ENCODE measurements around the gene WDR70. TPM values are rescaled to one million over a fixed set of nuclear protein-coding genes. Genes with fewer than 3 reads are reported as not detected.

The WDR70 gene
- total RNA-seq, 1 experiment from 2014 or later = 35.0 TPM

DNA sequence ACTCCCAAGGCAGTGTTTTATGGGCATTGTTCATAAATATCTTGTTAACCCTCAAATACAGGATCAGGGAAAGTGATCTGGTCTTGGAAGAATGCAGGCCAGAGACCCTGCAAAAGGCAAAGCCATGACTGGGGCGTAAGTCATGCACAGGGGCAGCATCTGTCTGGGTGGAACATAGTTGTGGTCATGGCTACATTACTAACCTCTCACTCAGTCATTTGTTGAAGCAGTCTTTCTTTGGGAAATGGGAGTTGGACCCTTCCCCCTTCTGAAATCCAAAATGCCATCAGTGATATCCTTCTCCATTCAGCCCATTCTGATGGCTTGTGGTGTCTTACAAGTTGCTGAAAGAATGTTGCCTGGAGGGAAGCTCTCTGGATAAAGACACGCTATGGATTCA, 392.6 kb downstream of the WDR70 start (continued):
- TF ChIP-seq, protein P1, sequence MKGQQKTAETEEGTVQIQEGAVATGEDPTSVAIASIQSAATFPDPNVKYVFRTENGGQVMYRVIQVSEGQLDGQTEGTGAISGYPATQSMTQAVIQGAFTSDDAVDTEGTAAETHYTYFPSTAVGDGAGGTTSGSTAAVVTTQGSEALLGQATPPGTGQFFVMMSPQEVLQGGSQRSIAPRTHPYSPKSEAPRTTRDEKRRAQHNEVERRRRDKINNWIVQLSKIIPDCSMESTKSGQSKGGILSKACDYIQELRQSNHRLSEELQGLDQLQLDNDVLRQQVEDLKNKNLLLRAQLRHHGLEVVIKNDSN (CRISPR knock-in tag; IDR thresholded peaks at IDR 0.05) = no peak
- TF ChIP-seq, protein P2, sequence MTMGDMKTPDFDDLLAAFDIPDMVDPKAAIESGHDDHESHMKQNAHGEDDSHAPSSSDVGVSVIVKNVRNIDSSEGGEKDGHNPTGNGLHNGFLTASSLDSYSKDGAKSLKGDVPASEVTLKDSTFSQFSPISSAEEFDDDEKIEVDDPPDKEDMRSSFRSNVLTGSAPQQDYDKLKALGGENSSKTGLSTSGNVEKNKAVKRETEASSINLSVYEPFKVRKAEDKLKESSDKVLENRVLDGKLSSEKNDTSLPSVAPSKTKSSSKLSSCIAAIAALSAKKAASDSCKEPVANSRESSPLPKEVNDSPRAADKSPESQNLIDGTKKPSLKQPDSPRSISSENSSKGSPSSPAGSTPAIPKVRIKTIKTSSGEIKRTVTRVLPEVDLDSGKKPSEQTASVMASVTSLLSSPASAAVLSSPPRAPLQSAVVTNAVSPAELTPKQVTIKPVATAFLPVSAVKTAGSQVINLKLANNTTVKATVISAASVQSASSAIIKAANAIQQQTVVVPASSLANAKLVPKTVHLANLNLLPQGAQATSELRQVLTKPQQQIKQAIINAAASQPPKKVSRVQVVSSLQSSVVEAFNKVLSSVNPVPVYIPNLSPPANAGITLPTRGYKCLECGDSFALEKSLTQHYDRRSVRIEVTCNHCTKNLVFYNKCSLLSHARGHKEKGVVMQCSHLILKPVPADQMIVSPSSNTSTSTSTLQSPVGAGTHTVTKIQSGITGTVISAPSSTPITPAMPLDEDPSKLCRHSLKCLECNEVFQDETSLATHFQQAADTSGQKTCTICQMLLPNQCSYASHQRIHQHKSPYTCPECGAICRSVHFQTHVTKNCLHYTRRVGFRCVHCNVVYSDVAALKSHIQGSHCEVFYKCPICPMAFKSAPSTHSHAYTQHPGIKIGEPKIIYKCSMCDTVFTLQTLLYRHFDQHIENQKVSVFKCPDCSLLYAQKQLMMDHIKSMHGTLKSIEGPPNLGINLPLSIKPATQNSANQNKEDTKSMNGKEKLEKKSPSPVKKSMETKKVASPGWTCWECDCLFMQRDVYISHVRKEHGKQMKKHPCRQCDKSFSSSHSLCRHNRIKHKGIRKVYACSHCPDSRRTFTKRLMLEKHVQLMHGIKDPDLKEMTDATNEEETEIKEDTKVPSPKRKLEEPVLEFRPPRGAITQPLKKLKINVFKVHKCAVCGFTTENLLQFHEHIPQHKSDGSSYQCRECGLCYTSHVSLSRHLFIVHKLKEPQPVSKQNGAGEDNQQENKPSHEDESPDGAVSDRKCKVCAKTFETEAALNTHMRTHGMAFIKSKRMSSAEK (CRISPR knock-in tag; IDR thresholded peaks at IDR 0.05; ENCODE audit: borderline replicate concordance) = no peak
- TF ChIP-seq, protein P3, sequence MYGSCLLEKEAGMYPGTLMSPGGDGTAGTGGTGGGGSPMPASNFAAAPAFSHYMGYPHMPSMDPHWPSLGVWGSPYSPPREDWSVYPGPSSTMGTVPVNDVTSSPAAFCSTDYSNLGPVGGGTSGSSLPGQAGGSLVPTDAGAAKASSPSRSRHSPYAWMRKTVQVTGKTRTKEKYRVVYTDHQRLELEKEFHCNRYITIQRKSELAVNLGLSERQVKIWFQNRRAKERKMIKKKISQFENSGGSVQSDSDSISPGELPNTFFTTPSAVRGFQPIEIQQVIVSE (CRISPR knock-in tag; IDR thresholded peaks at IDR 0.05; ENCODE audit: borderline replicate concordance) = no peak
- TF ChIP-seq, protein P4, sequence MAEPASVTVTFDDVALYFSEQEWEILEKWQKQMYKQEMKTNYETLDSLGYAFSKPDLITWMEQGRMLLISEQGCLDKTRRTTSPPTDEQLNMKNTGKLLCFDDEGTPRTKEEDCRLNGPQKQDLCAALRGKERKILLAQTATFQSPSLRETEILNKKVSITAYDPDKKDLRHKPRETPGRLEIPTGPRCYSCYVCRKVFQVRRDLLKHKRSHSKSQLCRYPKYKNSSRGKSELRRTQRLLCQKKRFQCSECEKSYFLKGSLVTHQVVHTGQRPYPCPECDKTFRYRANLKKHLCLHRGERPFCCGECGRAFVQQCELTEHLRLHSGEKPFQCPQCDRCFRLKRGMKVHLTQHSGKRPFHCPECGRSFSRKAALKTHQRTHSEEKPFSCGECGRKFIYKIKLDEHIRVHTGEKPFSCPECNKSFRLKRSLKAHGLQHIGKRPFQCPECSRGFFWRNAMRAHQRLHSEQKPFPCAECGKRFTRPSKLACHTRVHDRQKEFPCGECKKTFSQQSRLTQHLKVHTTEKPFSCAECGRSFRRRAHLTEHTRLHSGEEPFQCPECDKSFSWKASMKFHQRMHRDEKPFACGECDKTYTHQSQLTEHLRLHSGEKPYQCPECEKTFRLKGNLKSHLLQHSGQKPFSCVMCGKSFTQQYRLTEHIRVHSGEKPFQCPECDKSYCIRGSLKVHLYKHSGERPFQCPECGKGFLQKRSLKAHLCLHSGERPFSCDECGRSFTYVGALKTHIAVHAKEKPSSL (CRISPR knock-in tag; conservative IDR thresholded peaks at IDR 0.05) = no peak
- TF ChIP-seq, protein P5, sequence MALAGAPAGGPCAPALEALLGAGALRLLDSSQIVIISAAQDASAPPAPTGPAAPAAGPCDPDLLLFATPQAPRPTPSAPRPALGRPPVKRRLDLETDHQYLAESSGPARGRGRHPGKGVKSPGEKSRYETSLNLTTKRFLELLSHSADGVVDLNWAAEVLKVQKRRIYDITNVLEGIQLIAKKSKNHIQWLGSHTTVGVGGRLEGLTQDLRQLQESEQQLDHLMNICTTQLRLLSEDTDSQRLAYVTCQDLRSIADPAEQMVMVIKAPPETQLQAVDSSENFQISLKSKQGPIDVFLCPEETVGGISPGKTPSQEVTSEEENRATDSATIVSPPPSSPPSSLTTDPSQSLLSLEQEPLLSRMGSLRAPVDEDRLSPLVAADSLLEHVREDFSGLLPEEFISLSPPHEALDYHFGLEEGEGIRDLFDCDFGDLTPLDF (CRISPR knock-in tag; IDR thresholded peaks at IDR 0.05) = no peak
- TF ChIP-seq MXD4 (CRISPR knock-in tag; IDR thresholded peaks at IDR 0.05; ENCODE audit: borderline replicate concordance) (no peak), ZBTB21 (CRISPR knock-in tag; IDR thresholded peaks at IDR 0.05; ENCODE audit: borderline replicate concordance) (no peak), PRRX2 (CRISPR knock-in tag; IDR thresholded peaks at IDR 0.05) (no peak)

DNA sequence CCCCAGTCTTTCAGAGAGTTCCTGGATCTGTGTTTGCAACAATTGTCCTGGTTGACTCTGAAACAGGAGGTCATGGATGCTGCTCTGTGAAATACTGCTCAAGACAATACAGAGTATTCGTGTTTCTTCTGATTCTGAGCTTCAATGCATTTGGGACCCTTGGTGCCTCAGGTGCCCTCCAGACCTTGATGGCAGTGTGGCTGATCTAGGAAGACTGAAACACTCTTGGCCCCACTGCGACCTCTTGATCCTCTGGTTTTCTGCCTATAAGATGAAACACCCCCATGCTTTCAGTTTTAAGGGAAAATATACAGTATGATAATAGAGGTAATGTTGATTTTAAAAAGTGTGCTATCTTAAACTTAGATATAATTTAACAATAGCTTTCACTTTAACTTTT, 393.1 kb downstream of the WDR70 start:
- no peak overlapping the region for H3K27ac Mint-ChIP-seq
- POLR2A ChIA-PET = interaction anchor here (0.7 kb wide), 1 partner anchor 51 kb away, joined by 3 read pairs; no protein-coding TSS in a partner anchor
- DNase-seq (ENCODE audit: low spot score) = no peak
- ATAC-seq = no peak
- no peaks in the 10 kb centered on the region; the same call in 1 of the 2 replicates for H3K27me3 Mint-ChIP-seq (ENCODE audit: low read depth)
- H3K4me1 Mint-ChIP-seq = no peaks in the 10 kb centered on the region
- CTCF ChIA-PET = no interaction called here
- no peak overlapping the region for H3K4me3 Mint-ChIP-seq
- H3K9me3 Mint-ChIP-seq = peaks cover 18% of the 10 kb centered on the region
- peaks cover 16% of the 10 kb centered on the region for H3K36me3 Mint-ChIP-seq
- TF ChIP-seq, protein P6, sequence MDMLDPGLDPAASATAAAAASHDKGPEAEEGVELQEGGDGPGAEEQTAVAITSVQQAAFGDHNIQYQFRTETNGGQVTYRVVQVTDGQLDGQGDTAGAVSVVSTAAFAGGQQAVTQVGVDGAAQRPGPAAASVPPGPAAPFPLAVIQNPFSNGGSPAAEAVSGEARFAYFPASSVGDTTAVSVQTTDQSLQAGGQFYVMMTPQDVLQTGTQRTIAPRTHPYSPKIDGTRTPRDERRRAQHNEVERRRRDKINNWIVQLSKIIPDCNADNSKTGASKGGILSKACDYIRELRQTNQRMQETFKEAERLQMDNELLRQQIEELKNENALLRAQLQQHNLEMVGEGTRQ (CRISPR knock-in tag; IDR thresholded peaks at IDR 0.05) = no peak
- TF ChIP-seq FOXK1 (CRISPR knock-in tag; IDR thresholded peaks at IDR 0.05) (no peak), TCF7 (CRISPR knock-in tag; IDR thresholded peaks at IDR 0.05; ENCODE audit: low read depth) (no peak), RELA (CRISPR knock-in tag; IDR thresholded peaks at IDR 0.05; ENCODE audit: borderline replicate concordance) (no peak), PRRX2 (CRISPR knock-in tag; IDR thresholded peaks at IDR 0.05) (no peak)
- TF ChIP-seq, protein P7, sequence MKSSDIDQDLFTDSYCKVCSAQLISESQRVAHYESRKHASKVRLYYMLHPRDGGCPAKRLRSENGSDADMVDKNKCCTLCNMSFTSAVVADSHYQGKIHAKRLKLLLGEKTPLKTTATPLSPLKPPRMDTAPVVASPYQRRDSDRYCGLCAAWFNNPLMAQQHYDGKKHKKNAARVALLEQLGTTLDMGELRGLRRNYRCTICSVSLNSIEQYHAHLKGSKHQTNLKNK (CRISPR knock-in tag; IDR thresholded peaks at IDR 0.05) = no peak
- TF ChIP-seq, protein P2 (CRISPR knock-in tag; IDR thresholded peaks at IDR 0.05; ENCODE audit: borderline replicate concordance) = no peak
- TF ChIP-seq, protein P8, sequence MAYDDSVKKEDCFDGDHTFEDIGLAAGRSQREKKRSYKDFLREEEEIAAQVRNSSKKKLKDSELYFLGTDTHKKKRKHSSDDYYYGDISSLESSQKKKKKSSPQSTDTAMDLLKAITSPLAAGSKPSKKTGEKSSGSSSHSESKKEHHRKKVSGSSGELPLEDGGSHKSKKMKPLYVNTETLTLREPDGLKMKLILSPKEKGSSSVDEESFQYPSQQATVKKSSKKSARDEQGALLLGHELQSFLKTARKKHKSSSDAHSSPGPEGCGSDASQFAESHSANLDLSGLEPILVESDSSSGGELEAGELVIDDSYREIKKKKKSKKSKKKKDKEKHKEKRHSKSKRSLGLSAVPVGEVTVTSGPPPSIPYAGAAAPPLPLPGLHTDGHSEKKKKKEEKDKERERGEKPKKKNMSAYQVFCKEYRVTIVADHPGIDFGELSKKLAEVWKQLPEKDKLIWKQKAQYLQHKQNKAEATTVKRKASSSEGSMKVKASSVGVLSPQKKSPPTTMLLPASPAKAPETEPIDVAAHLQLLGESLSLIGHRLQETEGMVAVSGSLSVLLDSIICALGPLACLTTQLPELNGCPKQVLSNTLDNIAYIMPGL (CRISPR knock-in tag; IDR thresholded peaks at IDR 0.05) = no peak
- TF ChIP-seq, protein P9, sequence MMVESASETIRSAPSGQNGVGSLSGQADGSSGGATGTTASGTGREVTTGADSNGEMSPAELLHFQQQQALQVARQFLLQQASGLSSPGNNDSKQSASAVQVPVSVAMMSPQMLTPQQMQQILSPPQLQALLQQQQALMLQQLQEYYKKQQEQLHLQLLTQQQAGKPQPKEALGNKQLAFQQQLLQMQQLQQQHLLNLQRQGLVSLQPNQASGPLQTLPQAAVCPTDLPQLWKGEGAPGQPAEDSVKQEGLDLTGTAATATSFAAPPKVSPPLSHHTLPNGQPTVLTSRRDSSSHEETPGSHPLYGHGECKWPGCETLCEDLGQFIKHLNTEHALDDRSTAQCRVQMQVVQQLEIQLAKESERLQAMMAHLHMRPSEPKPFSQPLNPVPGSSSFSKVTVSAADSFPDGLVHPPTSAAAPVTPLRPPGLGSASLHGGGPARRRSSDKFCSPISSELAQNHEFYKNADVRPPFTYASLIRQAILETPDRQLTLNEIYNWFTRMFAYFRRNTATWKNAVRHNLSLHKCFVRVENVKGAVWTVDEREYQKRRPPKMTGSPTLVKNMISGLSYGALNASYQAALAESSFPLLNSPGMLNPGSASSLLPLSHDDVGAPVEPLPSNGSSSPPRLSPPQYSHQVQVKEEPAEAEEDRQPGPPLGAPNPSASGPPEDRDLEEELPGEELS (CRISPR knock-in tag; IDR thresholded peaks at IDR 0.05) = no peak

Measured in WTC11 (cell line).